Measurements from ENCODE around the gene DNAH11. TPM values are rescaled to one million over a fixed set of nuclear protein-coding genes. Genes with fewer than 3 reads are reported as not detected.
"Not testable (repeated sequence)": the region's sequence is repeated elsewhere in the genome, so short reads cannot be mapped to it uniquely, and the experiment has no call there.

DNAH11 gene
- polyA plus RNA-seq, 1 donor from 2014 or later: 0.16 TPM

GRCh38 chr7:21851559-21851967, 308.7 kb downstream of the DNAH11 start:
- no peaks in the 10 kb centered on the region for H3K79me2 ChIP-seq (replicated peaks; ENCODE audit: insufficient read depth, low read length)
- no peaks in the 10 kb centered on the region for H3F3A ChIP-seq (ENCODE audit: insufficient read depth, low read length, poor library complexity, severe bottlenecking)
- no peaks in the 10 kb centered on the region for H4K20me1 ChIP-seq (ENCODE audit: insufficient read depth)
- no peak overlapping the region for H2AFZ ChIP-seq (ENCODE audit: low read depth, low read length)
- no peaks in the 10 kb centered on the region for H3K9me2 ChIP-seq (ENCODE audit: insufficient read depth, low read length)
- no peaks in the 10 kb centered on the region for H3K27me3 ChIP-seq (ENCODE audit: insufficient read depth, low read depth, low read length)
- H3K9me3 ChIP-seq (ENCODE audit: low read length): no peaks in the 10 kb centered on the region
- H3K4me3 ChIP-seq (ENCODE audit: low read length): no peak overlapping the region
- TF ChIP-seq REST (IDR thresholded peaks at IDR 0.05; ENCODE audit: borderline replicate concordance) (no peak), CTCF (IDR thresholded peaks at IDR 0.05; ENCODE audit: poor library complexity, severe bottlenecking) (no peak), TAF1 (IDR thresholded peaks at IDR 0.05; ENCODE audit: low read depth) (no peak), POLR2AphosphoS5 (IDR thresholded peaks at IDR 0.05) (no peak), SMC3 (conservative IDR thresholded peaks at IDR 0.05; ENCODE audit: poor library complexity) (no peak), RAD21 (conservative IDR thresholded peaks at IDR 0.05) (no peak), EP300 (conservative IDR thresholded peaks at IDR 0.05; ENCODE audit: poor library complexity, severe bottlenecking) (no peak), MXI1 (conservative IDR thresholded peaks at IDR 0.05; ENCODE audit: poor library complexity, severe bottlenecking) (no peak), EZH2 (IDR thresholded peaks at IDR 0.05; ENCODE audit: borderline replicate concordance, insufficient read depth, low read length, poor library complexity, severe bottlenecking) (no peak)
- H3K9ac ChIP-seq (ENCODE audit: low read length): no peak overlapping the region
- H3K36me3 ChIP-seq (ENCODE audit: insufficient read depth, low read length): no peaks in the 10 kb centered on the region
- no peak overlapping the region for H3K4me2 ChIP-seq (ENCODE audit: low read length)
- no peak overlapping the region for H3K27ac ChIP-seq (ENCODE audit: low read length)

- not testable (repeated sequence) for H4K20me1 ChIP-seq (ENCODE audit: insufficient read depth); H3K9me2 ChIP-seq (ENCODE audit: insufficient read depth, low read length); H3K36me3 ChIP-seq (ENCODE audit: insufficient read depth, low read length); H2AFZ ChIP-seq (ENCODE audit: low read depth, low read length); H3K79me2 ChIP-seq (replicated peaks; ENCODE audit: insufficient read depth, low read length); H3K4me2 ChIP-seq (ENCODE audit: low read length); H3K27ac ChIP-seq (ENCODE audit: low read length); H3F3A ChIP-seq (ENCODE audit: insufficient read depth, low read length, poor library complexity, severe bottlenecking); H3K9me3 ChIP-seq (ENCODE audit: low read length); H3K9ac ChIP-seq (ENCODE audit: low read length); H3K4me3 ChIP-seq (ENCODE audit: low read length); H3K27me3 ChIP-seq (ENCODE audit: insufficient read depth, low read depth, low read length)
Observed at GRCh38 chr7:21865631-21866204, 322.9 kb downstream of the DNAH11 start.

- Histone ChIP-seq H3K79me2 (replicated peaks; ENCODE audit: insufficient read depth, low read length) (no peaks in the 10 kb centered on the region), H3K27me3 (ENCODE audit: insufficient read depth, low read depth, low read length) (no peaks in the 10 kb centered on the region)
Observed at GRCh38 chr7:21866731-21867130, 323.9 kb downstream of the DNAH11 start.

More at GRCh38 chr7:21866731-21867130, 323.9 kb downstream of the DNAH11 start:
- H3K9me3 ChIP-seq (ENCODE audit: low read length): no peaks in the 10 kb centered on the region
- peaks cover 7% of the 10 kb centered on the region for H3F3A ChIP-seq (ENCODE audit: insufficient read depth, low read length, poor library complexity, severe bottlenecking)
- H3K9me2 ChIP-seq (ENCODE audit: insufficient read depth, low read length): no peaks in the 10 kb centered on the region
- no peaks in the 10 kb centered on the region for H4K20me1 ChIP-seq (ENCODE audit: insufficient read depth)
- no peak overlapping the region for H3K9ac ChIP-seq (ENCODE audit: low read length)
- H3K36me3 ChIP-seq (ENCODE audit: insufficient read depth, low read length): no peaks in the 10 kb centered on the region
- no peak overlapping the region for H3K27ac ChIP-seq (ENCODE audit: low read length)
- H3K4me3 ChIP-seq (ENCODE audit: low read length): no peak overlapping the region
- no peak overlapping the region for H2AFZ ChIP-seq (ENCODE audit: low read depth, low read length)
- TF ChIP-seq REST (IDR thresholded peaks at IDR 0.05; ENCODE audit: borderline replicate concordance): no peak
- no peak for TF ChIP-seq POLR2AphosphoS5 (IDR thresholded peaks at IDR 0.05)
- TF ChIP-seq MXI1 (conservative IDR thresholded peaks at IDR 0.05; ENCODE audit: poor library complexity, severe bottlenecking): no peak
- TF ChIP-seq EP300 (conservative IDR thresholded peaks at IDR 0.05; ENCODE audit: poor library complexity, severe bottlenecking): no peak
- TF ChIP-seq SMC3 (conservative IDR thresholded peaks at IDR 0.05; ENCODE audit: poor library complexity): no peak
- no peak for TF ChIP-seq CTCF (IDR thresholded peaks at IDR 0.05; ENCODE audit: poor library complexity, severe bottlenecking)
- no peak for TF ChIP-seq RAD21 (conservative IDR thresholded peaks at IDR 0.05)
- no peak for TF ChIP-seq TAF1 (IDR thresholded peaks at IDR 0.05; ENCODE audit: low read depth)
- TF ChIP-seq EZH2 (IDR thresholded peaks at IDR 0.05; ENCODE audit: borderline replicate concordance, insufficient read depth, low read length, poor library complexity, severe bottlenecking): no peak
- no peak overlapping the region for H3K4me2 ChIP-seq (ENCODE audit: low read length)

Data from neural cell (in vitro differentiated cells).